Eye (tissue), 1 donor: ENCODE measurements around the gene SRRM2.
"Not testable (repeated sequence)": the region's sequence is repeated elsewhere in the genome, so short reads cannot be mapped to it uniquely, and the experiment has no call there.

Experiments used
- DNase-seq: peaks from one replicate; pipeline ENCODE4 v3.0.0-alpha.2; 2015

SRRM2 gene

DNA sequence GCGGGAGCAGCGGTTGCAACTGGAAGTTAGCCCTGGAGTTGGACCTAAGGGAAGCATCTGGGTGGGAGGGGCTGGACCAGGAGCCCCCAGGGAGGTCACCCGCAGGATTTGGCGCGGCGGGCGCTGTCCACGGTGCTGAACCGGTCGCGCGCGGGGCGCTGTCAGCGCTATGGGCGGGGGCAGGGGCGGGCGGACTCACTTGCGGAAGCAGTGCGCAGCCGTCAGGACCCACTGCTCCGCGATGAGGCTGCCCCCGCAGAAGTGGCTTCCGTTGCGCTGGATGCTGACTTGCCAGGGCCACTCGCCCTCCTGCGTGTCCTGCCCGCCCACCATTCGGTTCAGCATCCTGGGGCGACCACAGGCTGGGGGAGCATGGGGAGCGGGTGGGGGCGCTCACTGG, 36.9 kb upstream of the SRRM2 start:
- peak; percentile 69 for DNase-seq

- DNase-seq: no peak
Observed at GRCh38 chr16:2715966-2716885, 36.2 kb upstream of the SRRM2 start.

DNA sequence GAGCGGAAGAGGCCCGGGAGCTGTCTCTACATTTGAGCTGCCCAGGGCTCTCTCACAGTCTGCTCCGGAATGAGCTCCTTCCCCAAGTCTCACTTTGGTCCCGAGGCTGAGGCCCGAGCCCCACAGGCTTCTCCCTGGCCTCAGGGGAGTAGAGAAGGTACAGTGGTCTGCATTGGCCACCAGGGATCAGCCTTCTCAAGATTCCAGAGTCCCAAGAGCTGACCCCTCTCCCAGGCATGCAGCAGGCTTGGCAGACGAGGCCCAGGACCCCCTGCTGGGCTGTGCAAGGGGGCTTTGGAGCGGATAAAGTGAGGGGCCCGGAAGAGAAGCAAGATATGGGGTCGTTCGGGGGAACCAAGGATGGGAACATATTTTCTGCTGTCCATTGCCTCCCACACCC, 35.5 kb upstream of the SRRM2 start:
- DNase-seq: no peak

DNA sequence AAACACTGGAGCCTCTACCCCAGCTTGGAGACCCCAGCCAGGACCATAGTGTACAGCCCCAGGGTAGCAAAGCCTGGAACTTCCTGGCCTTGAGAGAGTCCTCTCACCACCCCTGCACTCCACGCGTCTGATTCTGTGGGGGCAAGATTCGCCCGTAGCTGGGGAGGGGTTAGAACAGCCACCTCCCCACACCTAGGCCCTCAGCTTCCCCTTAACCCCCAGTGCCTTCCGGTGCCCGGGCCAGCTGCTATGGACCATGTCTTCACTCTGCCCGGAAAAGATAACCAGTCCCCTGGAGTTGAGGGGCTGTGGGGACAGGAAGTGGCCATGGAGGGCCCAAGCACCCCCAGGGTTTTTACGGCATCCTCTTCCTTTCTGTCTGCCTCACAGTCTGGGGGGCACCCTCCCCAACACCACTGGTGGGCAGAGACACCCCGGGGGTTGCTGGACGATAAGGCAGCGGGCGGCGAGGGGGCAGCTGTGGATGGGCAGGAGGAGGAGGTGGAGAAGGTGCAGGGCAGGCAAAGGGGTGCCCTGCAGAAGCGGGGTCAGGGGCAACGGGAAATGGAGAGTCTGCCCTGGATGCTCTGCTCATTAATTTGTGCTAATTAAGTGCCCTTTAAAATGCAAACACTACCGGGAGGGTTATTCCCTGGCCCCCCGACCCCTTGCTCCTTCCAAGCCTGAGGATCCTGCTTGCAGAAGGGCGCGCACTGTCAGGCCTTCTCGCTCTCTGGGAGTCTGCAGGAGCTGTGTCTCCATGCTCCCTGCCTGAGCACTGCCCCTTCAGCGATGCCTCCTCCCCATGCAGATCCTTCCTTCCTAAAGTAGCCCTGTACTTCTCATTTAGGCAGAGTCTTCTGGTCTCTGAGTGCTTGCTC, 34.8 kb upstream of the SRRM2 start:
- no peak for DNase-seq

DNA sequence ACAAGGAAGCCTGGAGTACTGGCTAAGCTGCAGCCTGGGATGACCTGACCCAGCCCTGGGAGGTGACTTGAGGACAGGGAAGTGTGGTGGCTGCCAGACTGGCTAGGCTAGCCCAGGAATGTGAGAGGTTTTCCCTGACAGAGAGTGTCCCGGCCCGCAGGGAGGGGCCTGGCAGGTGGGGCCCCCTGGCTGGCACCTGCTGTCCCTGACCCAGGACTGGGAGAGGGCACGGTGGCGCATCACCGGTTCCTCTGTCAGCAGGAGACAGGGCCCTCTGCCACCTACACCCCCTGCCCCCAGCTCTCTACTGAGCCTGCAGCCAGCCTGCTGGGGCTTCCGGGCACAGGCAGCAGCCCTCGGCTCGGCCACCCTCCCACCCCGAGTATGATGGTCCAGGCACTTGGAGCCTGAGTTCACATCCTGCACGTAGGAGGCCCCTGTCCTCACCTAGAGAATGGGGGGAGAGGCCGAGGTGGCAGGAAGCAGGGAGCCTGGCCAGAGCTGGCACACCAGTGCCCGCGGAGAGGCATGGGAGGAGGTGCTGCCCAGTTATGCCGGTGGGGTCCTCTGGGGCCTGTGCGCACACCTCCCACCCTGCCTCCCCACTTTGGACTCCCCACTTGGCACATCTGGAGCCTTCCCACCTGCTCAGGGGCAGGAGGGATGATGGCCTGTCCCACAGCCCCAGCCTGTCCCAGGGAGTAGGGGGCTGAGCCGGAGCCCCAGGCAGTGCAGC, 32.9 kb upstream of the SRRM2 start:
- DNase-seq: no peak

- DNase-seq: no peak
Observed at GRCh38 chr16:2720064-2720457, 32.4 kb upstream of the SRRM2 start, which contains the start of gene PRSS27. PRSS27 (minus strand) TSS chr16:2720224; CDS start chr16:2720160, 64 bp downstream.

GRCh38 chr16:2720719-2721633, 31.5 kb upstream of the SRRM2 start:
- DNase-seq: peak; percentile 93

- not testable (repeated sequence) for DNase-seq
Observed at GRCh38 chr16:2721634-2722173, 30.7 kb upstream of the SRRM2 start.

GRCh38 chr16:2724088-2724676, 28.3 kb upstream of the SRRM2 start:
- DNase-seq: no peak

DNA sequence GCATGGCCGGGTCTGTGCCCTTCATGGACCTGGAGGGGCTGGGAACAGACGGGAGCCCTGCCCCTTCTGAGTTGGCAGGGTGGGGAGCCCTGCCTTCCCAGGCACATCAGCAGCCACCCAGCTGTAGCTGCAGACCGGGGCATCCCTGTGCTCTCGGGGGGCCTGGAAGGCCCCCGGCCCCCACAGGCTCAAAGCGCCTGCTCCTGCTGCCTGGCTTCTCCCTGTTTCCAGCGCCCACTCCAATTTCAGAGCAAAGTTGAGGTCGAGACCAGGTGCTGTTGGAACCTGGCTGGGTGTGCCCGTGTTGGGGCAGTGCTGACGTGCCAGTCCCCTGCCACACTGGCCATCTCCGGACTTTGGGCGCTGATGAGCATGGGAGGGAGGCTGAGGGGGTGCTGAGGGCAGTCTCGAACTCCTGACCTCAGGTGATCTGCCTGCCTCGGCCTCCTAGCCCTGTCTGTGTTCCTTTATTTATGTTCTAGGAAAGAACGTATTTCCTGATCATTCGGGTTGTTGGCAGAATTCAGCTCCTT, 27.6 kb upstream of the SRRM2 start:
- DNase-seq: no peak

DNA sequence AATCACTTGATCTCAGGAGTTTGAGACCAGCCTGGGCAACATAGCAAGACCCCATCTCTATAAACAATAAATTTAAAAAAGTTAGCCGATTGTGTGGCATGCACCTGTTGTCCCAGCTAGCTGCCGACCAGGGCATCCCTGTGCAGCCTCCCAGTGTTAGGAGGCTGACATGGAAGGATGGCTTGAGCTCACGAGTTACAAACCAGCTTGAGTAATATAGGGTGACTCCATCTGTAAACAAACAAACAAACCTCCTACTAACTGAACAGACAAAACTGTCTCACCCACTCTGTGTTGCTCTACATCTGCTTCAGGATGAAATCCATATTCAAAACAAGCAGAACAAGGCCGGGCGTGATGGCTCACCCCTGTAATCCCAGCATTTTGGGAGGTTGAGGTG, 25.5 kb upstream of the SRRM2 start:
- DNase-seq: no peak

GRCh38 chr16:2728034-2728433, 24.4 kb upstream of the SRRM2 start:
- DNase-seq: no peak

GRCh38 chr16:2734844-2735515, 17.5 kb upstream of the SRRM2 start:
- no peak for DNase-seq

GRCh38 chr16:2736476-2737237, 15.8 kb upstream of the SRRM2 start:
- no peak for DNase-seq

DNA sequence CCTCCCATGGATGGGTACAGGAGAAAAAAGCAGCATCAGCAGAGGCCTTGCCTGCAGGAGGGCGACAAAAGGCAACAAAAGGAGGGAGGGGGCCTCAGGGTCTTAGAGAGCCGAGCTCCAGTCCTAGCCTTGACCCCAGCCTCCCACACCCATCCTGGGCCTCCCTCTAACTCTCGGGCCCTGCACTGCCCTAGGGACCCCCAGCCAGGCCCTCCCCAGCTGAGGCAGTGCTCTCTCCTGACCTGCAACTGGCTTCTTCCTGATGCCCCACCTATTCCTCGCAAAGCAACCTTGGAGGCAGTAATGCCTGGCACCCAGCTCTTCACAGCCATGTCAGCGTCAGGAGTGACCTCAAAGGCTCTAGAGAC, 15.2 kb upstream of the SRRM2 start:
- no peak for DNase-seq

GRCh38 chr16:2737895-2738418, 14.5 kb upstream of the SRRM2 start:
- DNase-seq: no peak

DNA sequence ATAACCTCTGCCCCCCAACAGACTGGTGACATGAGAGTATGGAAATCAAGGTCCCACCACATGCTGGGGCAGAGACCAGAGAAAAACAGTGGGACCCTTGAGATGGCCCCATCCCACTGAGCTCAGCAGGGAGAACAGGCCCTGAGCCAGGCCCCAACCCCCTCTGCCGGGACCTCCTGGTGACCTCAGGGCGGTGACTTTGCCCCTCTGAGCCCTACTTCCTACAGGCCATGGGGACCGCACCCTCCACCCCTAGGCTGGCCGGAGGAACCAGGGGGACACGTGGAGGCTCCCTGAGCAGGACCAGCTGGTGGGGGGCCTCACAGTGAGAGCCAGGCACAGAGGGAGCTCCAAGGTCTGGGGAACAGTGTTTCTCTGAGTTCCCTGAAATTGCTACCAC, 13.8 kb upstream of the SRRM2 start:
- no peak for DNase-seq

- DNase-seq: no peak
Observed at GRCh38 chr16:2739625-2740430, 12.6 kb upstream of the SRRM2 start.
